Cardiac fibroblast (primary cell): ENCODE data around the gene FOXA3.

Source experiments
- DNase-seq, 2 donors: peaks; one replicate each; pipeline versions ENCODE4 v3.0.0 to v3.0.0-alpha.2; 2010; ENCODE audit warnings: low read depth in 2 of 2
- H3K4me3 ChIP-seq, 2 donors: replicated peaks in 1 of 2; 1 replicate in 1 of 2; 2 replicates in 1 of 2; pipeline ENCODE4 v1.5.1; 2011; ENCODE audit warnings: low read depth in 2 of 2, low read length in 2 of 2, mild to moderate bottlenecking in 2 of 2, moderate library complexity in 1 of 2
- CTCF ChIP-seq: IDR thresholded peaks from one replicate; pipeline ENCODE4 v1.5.1; 2011; ENCODE audit warnings: low read depth, mild to moderate bottlenecking, low read length, inconsistent platforms

FOXA3 gene

GRCh38 chr19:45823182-45823581 lies 40.9 kb upstream of the FOXA3 start:
- DNase-seq, result no peak
- no peak overlapping the region for H3K4me3 ChIP-seq
- no peak for TF ChIP-seq CTCF

DNA sequence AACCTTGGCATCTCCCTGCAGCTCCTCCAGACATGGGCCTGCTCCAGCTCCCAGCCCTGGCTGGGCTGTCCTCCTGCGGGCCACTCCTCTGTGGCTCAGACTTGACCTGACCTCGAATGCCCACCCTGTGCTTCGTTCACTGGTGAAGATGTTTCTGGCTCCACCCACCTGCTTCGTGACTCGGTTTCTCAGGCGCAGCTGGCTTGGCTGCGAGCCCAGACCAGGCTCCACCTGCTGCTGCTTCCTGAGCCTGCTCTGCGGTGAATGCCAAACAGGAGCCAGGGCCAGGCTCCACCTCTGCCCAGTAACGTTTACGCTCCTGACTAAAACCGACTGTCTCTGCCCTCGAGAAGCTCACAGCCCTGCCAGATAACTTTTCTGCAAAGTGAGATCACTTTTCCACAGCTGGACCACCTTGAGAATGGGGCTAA lies 40.1 kb upstream of the FOXA3 start:
- DNase-seq, result peak in 1 of 2 donors; percentile 14
- no peak for TF ChIP-seq CTCF
- H3K4me3 ChIP-seq, result no peak overlapping the region

DNA sequence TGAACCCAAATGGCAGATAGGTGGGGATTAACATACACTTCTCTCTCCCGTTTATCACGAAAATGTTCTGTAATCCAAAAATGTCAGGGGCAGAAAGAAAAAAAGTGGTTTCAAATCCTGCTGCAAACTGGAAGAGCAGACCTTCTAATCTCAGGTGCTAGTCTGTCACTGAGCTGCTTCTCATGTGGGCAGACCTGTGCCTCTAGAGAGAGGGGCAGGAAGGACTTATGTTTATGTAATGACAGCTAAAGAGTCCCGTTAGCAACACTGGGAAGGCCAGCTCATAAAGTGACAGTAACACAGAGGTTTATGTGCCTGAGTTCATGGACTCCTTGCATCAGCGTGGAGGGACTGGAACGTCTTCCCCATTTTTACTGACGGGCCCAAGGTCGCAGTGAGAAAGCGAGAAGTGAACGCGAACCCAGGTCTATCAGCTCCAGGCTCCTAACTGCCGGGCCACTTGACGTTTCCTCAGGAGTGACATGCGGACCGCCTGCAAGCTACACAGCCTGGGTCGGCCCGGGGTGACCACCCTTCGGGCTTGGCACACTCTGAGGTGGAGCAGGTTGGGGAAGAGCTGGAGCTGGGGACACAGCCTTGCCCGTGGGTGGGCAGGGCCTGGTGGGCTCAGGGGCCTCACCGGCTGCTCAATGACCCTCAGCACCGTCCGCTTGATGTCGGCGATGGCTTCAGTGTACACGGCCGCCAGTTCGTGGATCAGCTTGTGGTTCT lies 39.4 kb upstream of the FOXA3 start:
- no peak for TF ChIP-seq CTCF
- no peak for DNase-seq
- H3K4me3 ChIP-seq, result no peak overlapping the region

GRCh38 chr19:45825263-45825605 lies 38.9 kb upstream of the FOXA3 start:
- no peak overlapping the region for H3K4me3 ChIP-seq
- no peak for TF ChIP-seq CTCF

DNA sequence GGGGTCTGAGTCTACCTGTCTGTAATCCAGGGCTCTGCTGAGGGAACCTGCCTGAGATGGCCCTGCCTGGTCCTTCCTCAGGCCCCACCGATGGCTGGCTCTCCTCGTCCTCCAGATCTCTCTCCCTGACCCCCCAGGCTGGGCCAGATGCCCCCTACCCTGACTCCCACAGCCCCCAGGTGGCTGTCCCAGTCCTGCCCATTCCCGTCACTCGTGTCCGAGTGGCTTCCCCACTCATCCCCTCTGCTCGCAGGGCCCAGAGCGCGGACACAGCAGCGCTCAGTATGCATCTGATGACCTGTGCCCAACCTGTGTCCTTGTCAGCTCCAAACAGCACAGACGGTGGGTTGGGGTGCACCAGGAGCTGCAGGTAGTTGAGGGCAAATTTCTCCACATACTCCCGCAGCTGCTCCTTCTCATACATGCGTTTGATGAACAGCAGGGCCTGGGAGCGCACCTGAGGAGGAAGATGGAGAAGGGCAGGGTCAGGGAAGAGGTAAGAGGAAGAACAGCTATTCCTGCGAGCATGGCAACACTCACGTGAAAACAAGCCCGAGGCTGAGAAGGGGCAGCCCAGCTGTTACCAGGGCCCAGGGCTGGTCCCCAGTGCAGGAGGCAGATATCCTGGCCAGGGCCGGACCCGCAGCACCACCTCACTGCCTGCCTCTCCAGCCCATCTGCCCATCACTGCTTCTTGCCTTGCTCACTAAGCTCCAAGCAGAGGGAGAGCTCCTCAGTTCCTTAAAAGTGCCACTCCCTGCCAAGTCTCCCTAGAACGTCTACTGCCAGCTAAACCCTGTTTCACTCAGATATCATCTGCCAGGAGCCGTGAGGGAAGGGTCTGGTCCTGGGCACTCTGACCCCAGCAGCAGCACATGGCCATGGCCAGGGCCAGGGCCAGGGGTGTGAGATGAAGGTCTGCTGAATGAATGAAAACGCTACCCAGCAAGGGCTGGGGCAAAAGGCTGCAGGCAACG lies 37.9 kb upstream of the FOXA3 start:
- no peak overlapping the region for H3K4me3 ChIP-seq
- no peak for DNase-seq
- TF ChIP-seq CTCF, result no peak

More at GRCh38 chr19:45825263-45825605, 38.9 kb upstream of the FOXA3 start:
- no peak for DNase-seq

DNA sequence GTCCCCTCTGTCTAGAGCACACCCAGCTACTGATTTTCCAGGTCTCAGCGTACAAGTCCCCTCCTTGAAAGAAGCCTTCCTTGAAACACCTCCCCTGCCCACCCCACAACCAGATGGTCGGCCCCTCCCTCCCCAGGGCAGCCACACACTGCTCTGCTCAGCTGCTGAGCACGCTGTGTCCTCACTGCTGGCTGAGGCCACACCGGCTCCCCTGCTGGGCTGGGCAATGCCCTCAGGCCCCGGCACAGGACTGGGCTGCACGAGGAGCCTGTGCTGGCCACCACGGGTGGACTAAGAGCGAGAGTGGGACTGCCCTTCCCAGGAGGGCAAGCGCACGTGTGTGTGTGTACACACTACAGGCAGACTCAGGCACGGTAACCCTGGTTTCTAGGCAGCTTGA lies 37.2 kb upstream of the FOXA3 start:
- no peak for DNase-seq
- H3K4me3 ChIP-seq, result no peak overlapping the region
- no peak for TF ChIP-seq CTCF
